HG03108 (cell line): ENCODE measurements around the gene SLC2A10.
"Not testable (repeated sequence)": the region's sequence is repeated elsewhere in the genome, so short reads cannot be mapped to it uniquely, and the experiment has no call there.

Experiments
- ATAC-seq: cut with Tn5 transposase; IDR thresholded peaks from one replicate; pipeline ENCODE4 v1.9.1; 2021; ENCODE audit warnings: moderate library complexity; ENCODE audit not compliant: unreplicated experiment

Gene SLC2A10

GRCh38 chr20:46709459-46710152 lies at the start of gene SLC2A10:
Gene SLC2A10 (plus strand): TSS chr20:46709649. CDS start chr20:46709737, 88 bp downstream.
- ATAC-seq = no peak

GRCh38 chr20:46660487-46660886 lies 49.0 kb upstream of the SLC2A10 start:
- no peak for ATAC-seq

DNA sequence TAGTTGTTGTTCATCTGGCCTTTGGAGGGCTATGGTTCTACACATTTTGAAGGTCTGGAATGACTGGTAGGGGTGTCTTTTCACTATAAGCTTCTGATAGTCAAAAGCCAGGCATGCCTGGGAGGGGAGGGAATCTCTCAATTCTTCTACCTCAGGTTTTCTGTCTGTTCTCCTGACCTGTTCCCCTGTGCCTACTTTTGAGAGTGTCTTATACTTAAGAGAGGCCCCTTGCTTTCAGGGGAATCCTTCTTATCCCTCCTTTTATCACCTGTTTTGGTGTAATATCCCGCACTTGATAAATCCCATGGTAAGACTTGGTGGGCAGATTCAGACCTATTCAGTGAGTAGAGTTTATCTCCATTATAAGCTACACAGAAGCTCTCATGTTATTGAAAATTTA lies 47.8 kb upstream of the SLC2A10 start:
- no peak for ATAC-seq

- no peak for ATAC-seq
Observed at GRCh38 chr20:46663531-46663930, 45.9 kb upstream of the SLC2A10 start.

- no peak for ATAC-seq
Observed at GRCh38 chr20:46665602-46666001, 43.8 kb upstream of the SLC2A10 start.

DNA sequence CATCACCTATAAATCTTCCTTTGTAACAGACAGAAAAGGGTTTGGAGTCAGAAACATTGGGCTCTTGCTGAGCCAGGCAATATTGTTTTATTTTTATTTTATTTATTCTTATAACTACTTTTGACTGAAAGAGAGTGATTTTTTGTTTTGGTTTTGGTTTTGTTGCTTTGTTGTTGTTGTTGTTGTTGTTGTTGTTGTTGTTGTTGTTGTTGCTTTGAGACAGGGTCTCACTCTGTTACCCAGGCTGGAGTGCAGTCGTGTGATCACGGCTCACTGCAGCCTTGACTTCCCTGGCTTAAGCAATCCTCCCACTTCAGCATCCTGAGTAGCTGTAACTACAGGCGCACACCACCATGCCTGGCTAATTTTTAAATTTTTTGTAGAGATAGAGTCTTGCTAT lies 43.1 kb upstream of the SLC2A10 start:
- ATAC-seq = no peak

- ATAC-seq = no peak
Observed at GRCh38 chr20:46666818-46667515, 42.5 kb upstream of the SLC2A10 start.

DNA sequence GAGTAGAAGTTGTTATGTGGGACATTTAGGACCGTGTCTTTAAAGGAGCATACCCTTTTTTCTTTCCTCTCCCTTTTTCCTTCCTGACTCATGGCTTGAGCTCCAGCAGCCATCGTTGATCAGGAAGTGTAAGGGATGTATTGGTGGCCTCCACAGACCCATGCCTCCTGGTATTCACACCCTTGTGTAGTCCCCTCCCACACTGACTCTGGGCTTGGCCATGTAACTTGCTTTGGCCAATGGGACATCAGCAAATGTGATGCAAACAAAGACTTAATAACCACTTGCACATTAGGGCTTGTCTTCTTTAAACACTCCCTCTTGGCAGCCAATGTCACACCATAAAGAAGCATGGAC lies 39.2 kb upstream of the SLC2A10 start:
- no peak for ATAC-seq

- ATAC-seq = no peak
Observed at GRCh38 chr20:46670585-46671584, 38.6 kb upstream of the SLC2A10 start.

DNA sequence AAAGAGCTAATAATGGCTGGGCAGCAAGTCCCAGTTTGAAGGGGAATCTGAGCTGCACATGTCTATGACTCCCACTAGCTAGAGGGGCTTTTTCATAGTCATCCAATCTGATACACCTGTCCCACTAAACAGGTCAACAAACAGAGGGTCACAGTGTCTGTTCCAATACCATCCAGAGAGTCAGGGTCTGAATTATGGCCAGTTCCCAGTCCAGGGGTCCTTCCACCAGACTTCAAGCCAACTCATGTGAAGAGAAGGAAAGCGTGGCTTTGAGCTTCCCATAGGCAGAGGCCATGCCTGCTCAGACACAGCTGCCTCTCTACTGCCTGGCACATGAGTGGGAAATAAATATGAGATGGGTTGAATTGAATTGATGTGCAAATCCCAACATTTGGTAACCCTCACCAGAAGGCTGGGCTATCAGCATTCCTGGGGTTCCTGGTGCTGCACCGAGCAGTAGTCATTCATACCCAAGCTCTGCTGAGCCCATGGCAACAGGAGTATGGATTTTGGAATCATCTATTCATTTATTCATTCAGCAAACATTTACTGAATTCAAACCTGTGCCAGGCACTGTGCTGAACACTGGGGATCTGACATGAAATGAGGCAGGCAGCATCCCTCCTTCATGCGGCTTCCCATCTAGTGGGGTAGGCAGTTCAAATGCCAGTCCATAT lies 37.4 kb upstream of the SLC2A10 start:
- no peak for ATAC-seq

DNA sequence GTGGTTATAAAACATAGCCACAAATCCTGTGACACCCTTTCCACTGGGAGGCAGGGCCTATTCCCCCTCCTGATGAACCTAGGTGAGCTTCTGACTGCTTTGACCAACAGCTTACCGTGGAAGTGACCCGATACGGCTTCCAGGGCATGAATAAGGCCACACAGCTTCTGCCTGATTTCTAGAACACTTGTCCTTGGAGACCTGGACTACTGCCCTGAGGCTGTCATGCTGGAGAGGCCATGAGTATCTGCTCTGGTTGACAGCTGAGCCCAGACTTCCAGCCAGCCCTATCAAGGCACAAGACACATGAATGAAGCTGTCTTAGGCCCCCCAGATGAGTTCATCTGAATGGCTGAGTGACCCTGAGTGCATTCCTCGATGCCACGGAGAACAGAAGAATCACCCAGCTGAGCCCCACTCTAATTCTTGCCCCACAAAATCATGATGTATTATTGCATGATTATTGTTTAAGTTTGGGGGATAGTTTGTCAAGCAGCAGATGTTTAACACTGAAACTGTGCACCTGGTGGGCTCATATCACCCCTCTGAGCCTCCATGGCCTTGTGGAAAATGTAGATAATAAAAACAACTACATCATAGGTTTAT lies 36.8 kb upstream of the SLC2A10 start:
- no peak for ATAC-seq

DNA sequence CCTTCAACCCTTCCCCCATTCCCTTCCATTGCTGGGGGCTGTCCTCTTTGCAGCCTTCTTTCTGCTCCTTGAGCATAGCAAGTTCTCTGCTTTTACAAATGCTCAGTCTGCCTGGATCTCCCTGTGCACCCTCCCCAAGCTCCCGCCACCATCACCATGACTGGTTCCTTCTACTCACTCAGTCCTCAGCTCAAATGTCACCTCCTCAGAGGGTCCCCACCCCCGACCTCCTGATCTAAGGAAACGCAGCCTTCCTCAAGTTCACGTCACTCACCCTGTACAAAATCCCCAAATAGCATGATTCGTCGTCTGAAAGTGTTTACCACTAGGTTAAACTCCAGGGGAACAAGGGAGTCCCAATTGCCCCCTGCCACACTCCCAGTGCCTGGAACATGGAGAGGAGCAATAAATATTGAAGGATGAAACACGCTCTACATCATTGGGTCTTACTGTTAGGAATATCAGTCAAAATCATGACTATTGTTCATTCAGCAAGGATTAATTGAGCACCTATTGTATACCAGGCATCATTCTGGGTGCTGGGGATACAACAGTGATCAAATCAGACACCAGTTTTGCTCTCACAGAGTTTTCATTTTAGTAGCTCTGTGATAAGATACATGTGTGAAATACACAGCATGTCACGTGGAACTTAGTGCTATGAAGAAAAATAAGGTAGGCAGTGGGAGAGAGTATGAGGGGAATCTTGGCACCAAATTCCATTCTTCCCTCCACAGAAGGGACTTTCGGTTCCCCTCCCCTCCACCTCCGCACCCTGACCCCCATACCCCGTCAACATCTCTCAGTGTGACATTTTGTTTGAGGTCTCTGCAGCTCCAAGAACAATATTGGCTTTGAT lies 35.8 kb upstream of the SLC2A10 start:
- no peak for ATAC-seq

- ATAC-seq = no peak
Observed at GRCh38 chr20:46674253-46675083, 35.0 kb upstream of the SLC2A10 start.

DNA sequence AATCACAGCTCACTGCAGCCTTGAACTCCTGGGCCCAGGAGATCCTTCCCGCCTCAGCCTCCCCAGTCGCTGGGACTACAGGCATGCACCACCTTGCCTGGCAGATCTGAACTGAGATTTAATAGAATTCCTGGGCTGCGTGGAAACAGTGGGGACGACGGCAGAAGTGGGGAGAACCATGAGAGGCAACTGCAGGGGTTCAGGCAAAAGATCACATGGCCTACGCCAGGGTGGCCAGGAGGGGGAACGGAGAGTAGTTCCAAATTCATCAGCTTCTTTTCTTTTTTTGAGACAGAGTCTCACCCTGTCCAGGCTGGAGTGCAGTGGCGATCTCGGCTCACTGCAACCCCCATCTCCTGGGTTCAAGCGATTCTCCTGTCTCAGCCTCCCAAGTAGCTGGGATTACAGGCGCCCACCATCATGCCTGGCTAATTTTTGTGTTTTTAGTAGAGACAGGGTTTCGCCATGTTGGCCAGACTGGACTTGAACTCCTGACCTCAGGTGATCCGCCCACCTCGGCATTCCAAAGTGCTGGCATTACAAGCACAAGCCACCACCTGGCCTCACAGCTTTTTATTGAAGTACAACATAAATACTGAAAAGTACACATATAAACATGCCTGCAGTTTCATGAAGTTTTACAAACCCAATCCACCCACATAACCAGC lies 32.7 kb upstream of the SLC2A10 start:
- not testable (repeated sequence) for ATAC-seq

- ATAC-seq = no peak
Observed at GRCh38 chr20:46677608-46678007, 31.8 kb upstream of the SLC2A10 start.

DNA sequence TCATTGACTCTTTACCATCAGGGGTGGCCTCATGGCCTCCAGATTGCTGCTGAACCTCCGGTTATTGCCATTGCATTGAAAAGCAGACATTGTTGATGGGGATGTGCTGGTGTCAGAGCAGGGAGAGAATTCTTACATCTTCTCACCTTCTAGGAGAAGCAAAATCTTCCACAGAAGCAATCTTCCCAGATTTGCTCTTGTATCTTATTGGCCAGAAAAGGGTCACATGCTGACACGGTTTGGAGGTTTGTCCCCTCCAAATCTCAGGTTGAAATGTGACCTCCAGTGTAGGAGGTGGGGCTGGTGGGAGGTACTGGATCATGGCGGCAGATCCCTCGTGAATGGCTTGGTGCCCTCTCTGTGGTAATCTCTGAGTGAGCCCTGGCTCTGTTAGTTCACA lies 30.9 kb upstream of the SLC2A10 start:
- ATAC-seq = no peak

- no peak for ATAC-seq
Observed at GRCh38 chr20:46680684-46681031, 28.8 kb upstream of the SLC2A10 start.
